Activated CD8-positive, alpha-beta T cell treated with anti-CD3 and anti-CD28 coated beads, Interleukin-2, amount 10 ng/mL, durations not matched to agents 7 days and 5 days (primary cell): Measurements from ENCODE around the gene ASTN2. TPM values are rescaled to one million over a fixed set of nuclear protein-coding genes. Genes with fewer than 3 reads are reported as not detected.

Experiments
- ATAC-seq: fragments of 150-1000 bp; cut with Tn5 transposase; one replicate; pipeline ENCODE4 v1.10.0; 2021; ENCODE audit warnings: moderate library complexity
- CTCF ChIA-PET: fragments of 350-600 bp; sonication (Branson Sonifier 250); formaldehyde crosslinking; loops from one replicate; lab custom pipeline; 2021; ENCODE audit warnings: antibody characterized with exemption; lab: Charles Lee
- POLR2A ChIA-PET: fragments of 350-600 bp; sonication (Branson Sonifier 250); formaldehyde crosslinking; loops from one replicate; lab custom pipeline; 2021; ENCODE audit warnings: antibody characterized with exemption; lab: Charles Lee
- DNase-seq: peaks from one replicate; pipeline ENCODE4 v3.0.0-alpha.2; 2020
- H3K27ac Mint-ChIP-seq: one replicate; pipeline ENCODE4 v1.8.0; 2021; ENCODE audit warnings: mild to moderate bottlenecking, mixed read lengths
- H3K27me3 Mint-ChIP-seq: one replicate; pipeline ENCODE4 v1.8.0; 2021; ENCODE audit warnings: low read depth, mixed read lengths
- H3K36me3 Mint-ChIP-seq: one replicate; pipeline ENCODE4 v1.8.0; 2021; ENCODE audit warnings: low read depth, mixed read lengths
- H3K4me1 Mint-ChIP-seq: one replicate; pipeline ENCODE4 v1.8.0; 2021; ENCODE audit warnings: low read depth, mixed read lengths
- H3K4me3 Mint-ChIP-seq: one replicate; pipeline ENCODE4 v1.8.0; 2021; ENCODE audit warnings: mild to moderate bottlenecking, mixed read lengths
- H3K9me3 Mint-ChIP-seq: one replicate; pipeline ENCODE4 v1.8.0; 2022; ENCODE audit warnings: mixed read lengths; ENCODE audit not compliant: insufficient read depth
- total RNA-seq, 2 experiments: library from RNA; stranded (reverse); gene quantifications; one replicate each; pipeline ENCODE4 v1.2.3, GENCODE V29; 2021

Gene ASTN2
- total RNA-seq, 2 experiments from 2014 or later: 4.7 to 4.9 TPM

GRCh38 chr9:116494815-116495634, 919.8 kb downstream of the ASTN2 start:
- no peak for ATAC-seq
- peak; percentile 49 for DNase-seq
- CTCF ChIA-PET: no interaction called here
- Mint-ChIP-seq H3K36me3 (no peaks in the 10 kb centered on the region), H3K9me3 (no peaks in the 10 kb centered on the region), H3K4me1 (no peaks in the 10 kb centered on the region), H3K27me3 (no peaks in the 10 kb centered on the region), H3K4me3 (no peak overlapping the region), H3K27ac (no peak overlapping the region)
- POLR2A ChIA-PET: no interaction called here

DNA sequence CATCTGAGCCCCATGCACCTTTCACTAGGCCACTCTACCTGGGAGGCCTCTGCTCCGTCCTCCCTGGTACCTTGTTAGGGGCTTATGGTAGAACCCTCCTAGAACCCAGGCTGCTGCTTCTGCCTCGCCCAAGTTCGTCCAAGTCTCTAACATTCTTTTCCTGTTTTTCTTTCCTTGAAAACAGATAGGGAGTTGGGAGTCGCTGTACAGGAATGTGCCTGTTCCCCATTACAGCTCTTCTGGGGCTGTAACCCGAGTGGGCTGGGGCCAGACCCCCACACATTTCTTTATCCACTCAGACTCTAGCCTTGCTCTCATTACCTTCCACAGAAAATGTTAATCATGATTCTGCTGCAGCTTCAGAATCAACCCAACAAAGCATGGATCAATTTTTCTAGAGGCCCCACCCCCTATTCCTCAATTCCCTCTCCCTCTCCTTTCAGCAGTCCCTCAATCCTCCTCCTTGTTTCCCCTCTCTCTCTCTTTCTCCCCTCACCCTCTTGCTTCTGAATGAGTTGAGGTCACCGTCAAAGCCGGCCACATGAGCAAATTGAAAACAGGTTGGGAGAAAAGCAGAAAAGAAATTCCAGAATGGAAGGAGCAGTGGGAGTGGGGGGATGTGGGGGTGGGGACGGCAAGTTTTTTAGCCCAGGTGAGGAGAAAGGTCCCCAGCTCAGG, 921.5 kb downstream of the ASTN2 start:
- CTCF ChIA-PET: no interaction called here
- Mint-ChIP-seq H3K27me3 (no peaks in the 10 kb centered on the region), H3K4me1 (no peaks in the 10 kb centered on the region), H3K4me3 (no peak overlapping the region), H3K36me3 (no peaks in the 10 kb centered on the region), H3K9me3 (no peaks in the 10 kb centered on the region), H3K27ac (no peak overlapping the region)
- DNase-seq (no peak), ATAC-seq (no peak)
- POLR2A ChIA-PET: no interaction called here

DNA sequence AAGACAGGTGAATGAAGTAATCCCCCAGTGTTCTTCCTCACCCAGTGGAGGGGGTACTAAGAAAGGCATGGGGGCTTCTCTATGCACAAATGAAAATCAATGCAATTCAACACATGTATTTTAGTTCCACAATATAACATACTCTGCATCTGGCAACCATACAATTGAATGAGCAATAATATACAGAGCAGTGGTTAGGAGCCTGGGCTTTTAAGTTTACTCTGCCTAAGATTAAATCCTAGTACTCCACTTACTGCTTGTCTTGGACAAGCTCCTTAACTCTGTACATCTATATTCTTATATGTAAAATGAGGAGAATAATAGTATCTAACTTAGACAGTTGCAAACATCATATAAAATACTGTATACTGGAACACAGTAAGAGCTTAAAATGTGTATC, 923.2 kb downstream of the ASTN2 start:
- CTCF ChIA-PET: no interaction called here
- H3K27ac Mint-ChIP-seq: no peak overlapping the region

DNA sequence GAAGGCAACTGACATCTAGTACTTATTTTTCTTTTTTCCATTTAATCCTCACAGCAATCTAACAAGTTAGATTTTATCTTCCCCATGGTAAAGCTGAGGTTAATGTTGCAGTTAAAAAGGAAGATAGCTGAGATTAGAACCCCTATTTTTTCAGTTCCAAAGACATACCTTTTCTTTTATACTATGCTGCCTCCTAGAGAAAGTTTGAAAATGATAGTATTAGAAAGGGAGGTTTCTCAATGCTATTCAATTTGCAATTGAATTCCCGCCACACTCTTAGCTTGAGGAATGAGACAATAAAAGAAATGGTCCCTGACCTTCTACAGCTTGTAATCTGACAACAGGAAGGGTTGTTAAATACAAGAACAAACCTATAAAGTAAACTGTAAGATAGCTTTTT, 923.6 kb downstream of the ASTN2 start:
- Mint-ChIP-seq H3K36me3 (no peaks in the 10 kb centered on the region), H3K27ac (no peak overlapping the region), H3K4me1 (no peaks in the 10 kb centered on the region), H3K9me3 (no peaks in the 10 kb centered on the region), H3K27me3 (no peaks in the 10 kb centered on the region), H3K4me3 (no peak overlapping the region)
- POLR2A ChIA-PET: no interaction called here
- DNase-seq (no peak), ATAC-seq (no peak)
- CTCF ChIA-PET: no interaction called here

More for the DNA sequence above, 923.2 kb downstream of the ASTN2 start:
- no peaks in the 10 kb centered on the region for H3K4me1 Mint-ChIP-seq
- H3K4me3 Mint-ChIP-seq: no peak overlapping the region
- POLR2A ChIA-PET: no interaction called here
- no peaks in the 10 kb centered on the region for H3K36me3 Mint-ChIP-seq
- no peaks in the 10 kb centered on the region for H3K27me3 Mint-ChIP-seq
- ATAC-seq: no peak
- H3K9me3 Mint-ChIP-seq: no peaks in the 10 kb centered on the region
- no peak for DNase-seq

DNA sequence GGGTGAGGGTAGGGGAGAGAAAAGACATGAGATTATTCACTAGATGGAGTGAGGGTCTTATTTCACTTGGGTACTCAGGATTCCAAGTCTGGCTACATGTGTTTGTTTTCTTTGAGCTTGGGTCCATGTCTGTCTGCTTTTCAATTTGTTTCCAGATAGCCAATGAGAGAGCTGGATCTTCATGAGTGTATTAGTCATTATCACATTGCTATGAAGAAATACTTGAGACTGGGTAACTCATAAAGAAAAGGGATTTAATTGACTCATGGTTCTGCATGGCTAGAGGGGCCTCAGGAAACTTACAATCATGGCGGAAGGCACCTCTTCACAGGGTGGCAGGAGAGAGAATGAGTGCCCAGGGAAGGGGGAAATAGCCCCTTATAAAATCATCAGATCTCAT, 924.5 kb downstream of the ASTN2 start:
- no peak overlapping the region for H3K27ac Mint-ChIP-seq
- ChIA-PET CTCF (no interaction called here), POLR2A (no interaction called here)
- no peak for ATAC-seq
- H3K4me1 Mint-ChIP-seq: no peaks in the 10 kb centered on the region
- no peaks in the 10 kb centered on the region for H3K9me3 Mint-ChIP-seq
- no peaks in the 10 kb centered on the region for H3K36me3 Mint-ChIP-seq
- no peak for DNase-seq
- no peak overlapping the region for H3K4me3 Mint-ChIP-seq
- no peaks in the 10 kb centered on the region for H3K27me3 Mint-ChIP-seq

- no peak for DNase-seq
- H3K27me3 Mint-ChIP-seq: no peaks in the 10 kb centered on the region
- ChIA-PET CTCF (no interaction called here), POLR2A (no interaction called here)
- no peaks in the 10 kb centered on the region for H3K4me1 Mint-ChIP-seq
- no peak overlapping the region for H3K27ac Mint-ChIP-seq
- H3K9me3 Mint-ChIP-seq: no peaks in the 10 kb centered on the region
- no peak for ATAC-seq
- peaks cover 1% of the 10 kb centered on the region for H3K36me3 Mint-ChIP-seq
- H3K4me3 Mint-ChIP-seq: no peak overlapping the region
These were observed 926.5 kb downstream of the ASTN2 start for GRCh38 chr9:116488373-116488772.

DNA sequence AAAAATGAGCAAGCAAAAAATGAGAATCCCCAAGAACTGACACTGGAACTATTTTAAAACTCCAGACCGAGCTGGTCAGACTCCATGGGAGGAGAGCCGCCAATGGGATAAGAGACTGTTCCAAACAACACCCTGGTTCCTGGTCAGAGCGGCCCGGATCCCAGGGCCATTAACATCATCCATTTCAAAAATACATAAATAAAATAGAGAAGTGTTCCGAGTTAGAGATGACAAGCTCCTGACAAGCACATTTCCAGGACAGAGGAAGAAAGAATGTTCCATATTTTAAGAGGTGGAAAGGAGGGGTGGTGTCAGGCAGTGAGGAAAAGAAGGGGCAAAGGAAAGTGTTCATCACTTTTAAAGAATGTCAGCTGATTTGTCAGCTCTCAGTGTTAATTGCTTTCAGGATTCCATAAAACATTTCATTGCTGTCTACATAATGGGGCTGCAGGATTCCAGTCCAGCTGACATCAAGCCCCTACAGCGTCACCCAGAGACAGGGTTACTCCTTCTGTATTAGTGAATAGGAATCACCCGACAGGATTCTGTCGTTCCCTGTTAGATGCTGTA, 930.3 kb downstream of the ASTN2 start:
- Mint-ChIP-seq H3K27me3 (no peaks in the 10 kb centered on the region), H3K4me3 (no peak overlapping the region), H3K36me3 (peaks cover 1% of the 10 kb centered on the region), H3K9me3 (no peaks in the 10 kb centered on the region), H3K4me1 (no peaks in the 10 kb centered on the region), H3K27ac (no peak overlapping the region)
- ATAC-seq (no peak), DNase-seq (no peak)
- POLR2A ChIA-PET: no interaction called here
- CTCF ChIA-PET: no interaction called here

GRCh38 chr9:116483622-116484491, 931.0 kb downstream of the ASTN2 start:
- DNase-seq: no peak
- H3K27ac Mint-ChIP-seq: no peak overlapping the region
- H3K4me3 Mint-ChIP-seq: no peak overlapping the region
- CTCF ChIA-PET: no interaction called here
- POLR2A ChIA-PET: no interaction called here
- ATAC-seq: no peak
- H3K4me1 Mint-ChIP-seq: no peaks in the 10 kb centered on the region
- no peaks in the 10 kb centered on the region for H3K27me3 Mint-ChIP-seq
- no peaks in the 10 kb centered on the region for H3K9me3 Mint-ChIP-seq
- H3K36me3 Mint-ChIP-seq: peaks cover 1% of the 10 kb centered on the region

DNA sequence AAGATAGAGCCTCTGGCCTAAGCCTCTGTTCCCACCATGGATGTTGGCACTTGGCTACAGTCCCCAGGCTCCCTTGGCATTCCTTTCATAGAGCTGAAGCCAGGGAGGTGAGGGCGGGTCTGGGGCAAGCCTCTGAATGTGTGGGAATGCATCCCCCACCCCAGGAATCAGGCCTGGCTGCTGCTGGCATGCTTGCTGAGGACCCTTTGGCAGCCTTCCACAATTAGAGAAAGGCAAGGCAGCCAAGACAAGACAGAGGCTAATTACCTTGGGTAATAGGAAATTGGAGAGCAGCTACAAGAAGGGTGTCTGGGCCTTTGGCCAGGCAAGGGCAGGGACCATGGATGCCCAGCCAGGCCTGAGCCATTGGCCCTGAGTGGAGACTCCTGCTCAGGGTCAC, 932.1 kb downstream of the ASTN2 start:
- no peak overlapping the region for H3K27ac Mint-ChIP-seq
- ChIA-PET POLR2A (no interaction called here), CTCF (no interaction called here)
- H3K4me1 Mint-ChIP-seq: no peaks in the 10 kb centered on the region
- peaks cover 1% of the 10 kb centered on the region for H3K36me3 Mint-ChIP-seq
- DNase-seq (no peak), ATAC-seq (no peak)
- H3K9me3 Mint-ChIP-seq: no peaks in the 10 kb centered on the region
- H3K27me3 Mint-ChIP-seq: no peaks in the 10 kb centered on the region
- H3K4me3 Mint-ChIP-seq: no peak overlapping the region

DNA sequence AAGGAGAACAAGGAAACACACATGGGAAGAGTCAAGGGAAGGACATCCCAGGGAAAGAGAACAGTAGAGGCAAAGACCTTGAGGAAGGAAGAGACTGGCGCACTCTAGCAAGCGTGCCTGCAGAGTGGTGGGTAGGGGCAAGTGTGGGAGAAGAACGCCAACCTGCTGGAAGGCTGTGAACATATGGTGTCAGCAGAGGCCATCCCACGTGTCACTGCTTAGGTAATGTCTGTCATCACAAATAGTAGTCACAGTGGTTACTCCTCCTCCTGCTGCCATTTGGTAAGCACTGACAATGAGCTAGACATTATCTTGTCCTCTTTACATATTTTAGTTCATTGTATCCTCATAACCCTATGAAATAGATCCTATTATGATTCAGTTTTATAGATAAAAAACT, 934.2 kb downstream of the ASTN2 start:
- Mint-ChIP-seq H3K4me3 (no peak overlapping the region), H3K36me3 (peaks cover 1% of the 10 kb centered on the region), H3K27me3 (no peaks in the 10 kb centered on the region), H3K9me3 (no peaks in the 10 kb centered on the region), H3K4me1 (no peaks in the 10 kb centered on the region), H3K27ac (no peak overlapping the region)
- ATAC-seq: no peak
- CTCF ChIA-PET: no interaction called here
- POLR2A ChIA-PET: interaction anchor here (0.7 kb wide), 1 partner anchor 122 kb away, joined by 4 read pairs; no protein-coding TSS in a partner anchor
- no peak for DNase-seq

DNA sequence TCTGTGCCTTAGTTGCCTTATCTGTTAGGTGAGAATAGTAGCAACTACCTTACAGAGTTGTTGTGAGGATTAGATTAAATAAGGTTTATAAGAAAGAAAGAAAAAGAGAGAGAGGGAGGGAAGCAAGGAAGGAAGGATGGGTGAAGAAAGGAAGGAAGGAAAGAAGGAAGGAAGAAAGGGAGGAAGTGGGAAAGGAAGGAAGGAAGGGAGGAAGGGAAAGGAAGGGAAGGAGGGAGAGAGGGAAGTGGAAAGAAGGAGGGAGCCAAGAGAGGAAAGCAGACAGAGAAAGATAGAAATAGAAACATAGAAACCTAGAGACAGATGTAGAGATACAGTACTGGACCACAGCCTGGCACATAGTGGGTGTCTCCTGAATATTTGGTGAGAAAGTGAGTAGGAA, 934.9 kb downstream of the ASTN2 start:
- Mint-ChIP-seq H3K4me1 (no peaks in the 10 kb centered on the region), H3K4me3 (no peak overlapping the region), H3K27ac (no peak overlapping the region), H3K36me3 (peaks cover 1% of the 10 kb centered on the region), H3K27me3 (no peaks in the 10 kb centered on the region), H3K9me3 (no peaks in the 10 kb centered on the region)
- ATAC-seq (no peak), DNase-seq (no peak)
- POLR2A ChIA-PET: no interaction called here
- CTCF ChIA-PET: no interaction called here
